Panc1 (cell line): ENCODE measurements around the gene SMG6. TPM values are rescaled to one million over a fixed set of nuclear protein-coding genes. Genes with fewer than 3 reads are reported as not detected.
"Not testable (repeated sequence)": the region's sequence is repeated elsewhere in the genome, so short reads cannot be mapped to it uniquely, and the experiment has no call there.

Source experiments
- ATAC-seq: fragments of 200-7000 bp; cut with Tn5 transposase; 2 replicates; pipeline ENCODE4 v1.9.1; 2020; ENCODE audit warnings: mild to moderate bottlenecking, moderate library complexity
- BruUV-seq: library from RNA; stranded (reverse); fragments of 400-500 nt; replicated peaks from 2 replicates; lab custom pipeline; 2021; lab: Mats Ljungman, UMichigan
- CTCF ChIA-PET: fragments of 300-600 bp; sonication (Branson Sonifier 250); formaldehyde crosslinking; loops from one replicate; lab custom pipeline; 2022; ENCODE audit warnings: antibody characterized with exemption; lab: Charles Lee
- POLR2A ChIA-PET: fragments of 300-600 bp; sonication (Branson Sonifier 250); formaldehyde crosslinking; loops from one replicate; lab custom pipeline; 2022; ENCODE audit warnings: antibody characterized with exemption; lab: Charles Lee
- DNase-seq: peaks from one replicate; pipeline ENCODE4 v3.0.0-alpha.2; 2010; ENCODE audit warnings: low read depth, low spot score
- H3K27ac ChIP-seq: 2 replicates; pipeline ENCODE4 v1.5.1; 2011; ENCODE audit warnings: mild to moderate bottlenecking, low read length, inconsistent platforms
- H3K27me3 ChIP-seq: fragments of 200-500 bp; sonication (Bioruptor generic); 2 replicates; pipeline ENCODE4 v1.6.0; 2014; ENCODE audit warnings: low read length, inconsistent platforms; ENCODE audit not compliant: control insufficient read depth, insufficient read depth
- H3K36me3 ChIP-seq: fragments of 200-500 bp; sonication (Bioruptor generic); 2 replicates; pipeline ENCODE4 v1.5.1; 2014; ENCODE audit warnings: inconsistent platforms, mild to moderate bottlenecking, low read length, moderate library complexity; ENCODE audit not compliant: control insufficient read depth, insufficient read depth
- H3K4me1 ChIP-seq: 2 replicates; pipeline ENCODE4 v1.5.1; 2011; ENCODE audit warnings: inconsistent platforms, mild to moderate bottlenecking, low read length, moderate library complexity; ENCODE audit not compliant: control insufficient read depth, insufficient read depth
- H3K4me3 ChIP-seq, 2 experiments: 2 replicates each; pipeline ENCODE4 v1.5.1; 2011 to 2012; ENCODE audit warnings: low read depth in 2 of 2, low read length in 2 of 2, mild to moderate bottlenecking in 2 of 2, inconsistent platforms in 1 of 2, moderate library complexity in 1 of 2
- H3K9me3 ChIP-seq: fragments of 200-500 bp; sonication (Bioruptor generic); 2 replicates; pipeline ENCODE4 v1.5.1; 2014; ENCODE audit warnings: low read depth, mild to moderate bottlenecking, inconsistent platforms, low read length, moderate library complexity; ENCODE audit not compliant: control insufficient read depth, insufficient read depth
- CTCF ChIP-seq: fragments of 450-650 bp; IDR thresholded peaks from 2 replicates; pipeline ENCODE4 v1.5.1; 2017; ENCODE audit warnings: mild to moderate bottlenecking
- POLR2AphosphoS5 ChIP-seq: IDR thresholded peaks from 2 replicates; pipeline ENCODE4 v1.6.1; 2012; ENCODE audit warnings: mild to moderate bottlenecking, low read depth, low read length, moderate library complexity
- REST ChIP-seq, 2 experiments: IDR thresholded peaks; 2 replicates each; pipeline ENCODE4 v1.6.1; 2011 to 2012; ENCODE audit warnings: low read depth in 2 of 2, control low read depth in 1 of 2, low read length in 1 of 2, mild to moderate bottlenecking in 1 of 2, moderate library complexity in 1 of 2; ENCODE audit not compliant: insufficient read depth in 1 of 2
- SIN3A ChIP-seq: IDR thresholded peaks from 2 replicates; pipeline ENCODE4 v1.6.1; 2012; ENCODE audit warnings: low read depth, mild to moderate bottlenecking, low read length, moderate library complexity, borderline replicate concordance; ENCODE audit not compliant: insufficient read depth
- TCF7L2 ChIP-seq: IDR thresholded peaks from 2 replicates; pipeline ENCODE4 v1.6.1; 2011; ENCODE audit warnings: mild to moderate bottlenecking, low read depth, low read length, inconsistent platforms
- in situ Hi-C: cut with HindIII; loops from 2 replicates; pipeline ENCODE4 v1.10.0; 2016; ENCODE audit warnings: low sequenced_read_pairs, low pct_unique_long_range_greater_than_20kb
- intact Hi-C: fragments of 100-400 bp; cut with micrococcal nuclease; formaldehyde crosslinking; loops from one replicate; pipeline ENCODE4 v1.10.0; 2022; ENCODE audit not compliant: unreplicated experiment
- total RNA-seq: library from RNA; stranded (reverse); gene quantifications from one replicate; pipeline ENCODE4 v1.2.1, GENCODE V29; 2021; ENCODE audit not compliant: unreplicated experiment

Gene SMG6
- total RNA-seq, 1 experiment from 2014 or later = 17.8 TPM

- intact Hi-C loops (no loop called here), in situ Hi-C loops (no loop called here)
- Histone ChIP-seq H3K27ac (no peak overlapping the region), H3K4me1 (no peaks in the 10 kb centered on the region), H3K9me3 (no peaks in the 10 kb centered on the region), H3K36me3 (no peaks in the 10 kb centered on the region), H3K27me3 (no peaks in the 10 kb centered on the region), H3K4me3 (no peak overlapping the region)
- no peak for DNase-seq
- ChIA-PET POLR2A (no interaction called here), CTCF (no interaction called here)
- no TSS peak for BruUV-seq
- no peak for ATAC-seq
- TF ChIP-seq POLR2AphosphoS5 (no peak), CTCF (no peak), REST (IDR thresholded peaks at IDR 0.05; ENCODE audit: insufficient read depth in 1 of 2, low read depth in 2 of 2, low read length in 1 of 2) (no peak), SIN3A (no peak), TCF7L2 (no peak)
Observed at GRCh38 chr17:2202302-2202995, 101.1 kb downstream of the SMG6 start.

DNA sequence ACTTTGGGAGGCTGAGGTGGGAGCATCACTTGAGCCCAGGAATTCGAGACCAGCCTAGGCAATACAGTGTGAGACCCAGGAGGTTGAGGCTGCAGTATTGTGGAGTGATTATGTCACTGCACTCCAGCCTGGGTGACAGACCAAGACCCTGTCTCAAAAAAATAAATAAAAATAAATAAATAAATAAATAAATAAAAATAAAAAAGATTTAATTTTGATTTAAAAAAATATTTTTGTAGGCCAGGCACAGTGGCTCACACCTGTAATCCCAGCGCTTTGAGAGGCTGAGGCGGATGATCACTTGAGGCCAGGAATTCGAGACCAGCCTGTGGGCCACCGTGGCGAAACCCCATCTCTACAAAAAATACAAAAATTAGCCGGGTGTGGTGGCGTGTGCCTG is 104.2 kb downstream of the SMG6 start:
- H3K4me1 ChIP-seq, DNase-seq, ATAC-seq, in situ Hi-C loops, BruUV-seq, H3K9me3 ChIP-seq, H3K27ac ChIP-seq, CTCF ChIA-PET, intact Hi-C loops, POLR2A ChIA-PET, H3K4me3 ChIP-seq, H3K36me3 ChIP-seq, H3K27me3 ChIP-seq: not testable (repeated sequence)

GRCh38 chr17:2198927-2199326 is 104.7 kb downstream of the SMG6 start:
- Histone ChIP-seq H3K27me3 (no peaks in the 10 kb centered on the region), H3K4me3 (no peak overlapping the region), H3K27ac (no peak overlapping the region), H3K36me3 (no peaks in the 10 kb centered on the region), H3K4me1 (no peaks in the 10 kb centered on the region), H3K9me3 (no peaks in the 10 kb centered on the region)
- DNase-seq (no peak), ATAC-seq (no peak)
- in situ Hi-C loops = no loop called here
- intact Hi-C loops = no loop called here
- ChIA-PET CTCF (no interaction called here), POLR2A (no interaction called here)
- TF ChIP-seq POLR2AphosphoS5 (no peak), REST (IDR thresholded peaks at IDR 0.05; ENCODE audit: insufficient read depth in 1 of 2, low read depth in 2 of 2, low read length in 1 of 2) (no peak), TCF7L2 (no peak), SIN3A (no peak), CTCF (no peak)
- no TSS peak for BruUV-seq
